C4-2B (cell line): Measurements from ENCODE around the gene OR10W1.

Source experiments
- ZFX ChIP-seq: fragments of 450-650 bp; IDR thresholded peaks from 2 replicates; pipeline ENCODE4 v1.6.1; 2017
- TF ChIP-seq, protein P1 (sequence below): fragments of 450-650 bp; conservative IDR thresholded peaks from 2 replicates; pipeline ENCODE4 v1.5.1; 2017; ENCODE audit warnings: mild to moderate bottlenecking

DNA sequence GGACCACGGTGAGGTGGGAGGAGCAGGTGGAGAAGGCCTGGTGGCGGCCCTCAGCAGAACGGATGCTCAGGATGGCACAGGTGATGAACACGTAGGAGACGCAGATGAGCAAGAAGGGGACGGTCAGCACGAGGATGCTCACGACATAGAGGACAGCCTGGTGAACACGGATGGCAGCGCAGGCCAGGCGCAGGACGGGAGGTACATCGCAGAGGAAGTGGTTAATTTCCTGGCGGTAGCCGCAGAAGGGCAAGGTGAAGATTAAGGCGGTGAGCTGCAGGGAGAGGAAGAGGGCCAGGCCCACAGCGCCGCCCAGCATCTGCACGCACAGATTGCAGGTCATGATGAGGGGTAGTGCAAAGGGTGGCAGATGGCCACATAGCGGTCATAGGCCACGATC lies 24.0 kb upstream of the OR10W1 start:
- no peak for TF ChIP-seq ZFX
- TF ChIP-seq, protein P1, sequence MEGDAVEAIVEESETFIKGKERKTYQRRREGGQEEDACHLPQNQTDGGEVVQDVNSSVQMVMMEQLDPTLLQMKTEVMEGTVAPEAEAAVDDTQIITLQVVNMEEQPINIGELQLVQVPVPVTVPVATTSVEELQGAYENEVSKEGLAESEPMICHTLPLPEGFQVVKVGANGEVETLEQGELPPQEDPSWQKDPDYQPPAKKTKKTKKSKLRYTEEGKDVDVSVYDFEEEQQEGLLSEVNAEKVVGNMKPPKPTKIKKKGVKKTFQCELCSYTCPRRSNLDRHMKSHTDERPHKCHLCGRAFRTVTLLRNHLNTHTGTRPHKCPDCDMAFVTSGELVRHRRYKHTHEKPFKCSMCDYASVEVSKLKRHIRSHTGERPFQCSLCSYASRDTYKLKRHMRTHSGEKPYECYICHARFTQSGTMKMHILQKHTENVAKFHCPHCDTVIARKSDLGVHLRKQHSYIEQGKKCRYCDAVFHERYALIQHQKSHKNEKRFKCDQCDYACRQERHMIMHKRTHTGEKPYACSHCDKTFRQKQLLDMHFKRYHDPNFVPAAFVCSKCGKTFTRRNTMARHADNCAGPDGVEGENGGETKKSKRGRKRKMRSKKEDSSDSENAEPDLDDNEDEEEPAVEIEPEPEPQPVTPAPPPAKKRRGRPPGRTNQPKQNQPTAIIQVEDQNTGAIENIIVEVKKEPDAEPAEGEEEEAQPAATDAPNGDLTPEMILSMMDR = no peak
